KG1 (cell line): Measurements from ENCODE around the gene GTF2A1L.
"Not testable (repeated sequence)": the region's sequence is repeated elsewhere in the genome, so short reads cannot be mapped to it uniquely, and the experiment has no call there.

Experiments
- DNase-seq: peaks from one replicate; lab custom pipeline; 2025; lab: John Stamatoyannopoulos, UW

GTF2A1L gene, protein sequence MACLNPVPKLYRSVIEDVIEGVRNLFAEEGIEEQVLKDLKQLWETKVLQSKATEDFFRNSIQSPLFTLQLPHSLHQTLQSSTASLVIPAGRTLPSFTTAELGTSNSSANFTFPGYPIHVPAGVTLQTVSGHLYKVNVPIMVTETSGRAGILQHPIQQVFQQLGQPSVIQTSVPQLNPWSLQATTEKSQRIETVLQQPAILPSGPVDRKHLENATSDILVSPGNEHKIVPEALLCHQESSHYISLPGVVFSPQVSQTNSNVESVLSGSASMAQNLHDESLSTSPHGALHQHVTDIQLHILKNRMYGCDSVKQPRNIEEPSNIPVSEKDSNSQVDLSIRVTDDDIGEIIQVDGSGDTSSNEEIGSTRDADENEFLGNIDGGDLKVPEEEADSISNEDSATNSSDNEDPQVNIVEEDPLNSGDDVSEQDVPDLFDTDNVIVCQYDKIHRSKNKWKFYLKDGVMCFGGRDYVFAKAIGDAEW

DNA sequence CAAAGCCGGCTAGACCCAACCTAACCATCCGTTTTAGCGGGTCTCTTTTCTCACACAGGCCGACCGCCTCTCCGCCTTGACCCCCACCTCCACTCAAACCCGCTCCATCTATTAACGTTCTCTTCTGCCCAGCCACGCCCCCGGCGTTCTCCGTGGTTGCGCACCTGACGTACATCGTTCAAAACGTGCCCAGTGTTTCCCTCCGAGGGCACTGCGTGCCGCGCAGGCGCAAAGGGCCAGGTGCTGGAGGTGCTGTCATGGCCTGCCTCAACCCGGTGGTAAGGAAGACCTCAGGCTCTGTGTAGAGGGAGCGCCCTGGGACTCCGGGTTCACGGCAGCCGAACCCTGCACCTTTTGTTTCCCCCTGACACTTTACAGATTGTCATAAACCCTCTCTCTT, at the start of gene GTF2A1L:
TSS of gene GTF2A1L (plus strand) at position 239 of the 400 bp plus-strand sequence. CDS start at position 258, 19 bp downstream.
- DNase-seq: no peak

DNA sequence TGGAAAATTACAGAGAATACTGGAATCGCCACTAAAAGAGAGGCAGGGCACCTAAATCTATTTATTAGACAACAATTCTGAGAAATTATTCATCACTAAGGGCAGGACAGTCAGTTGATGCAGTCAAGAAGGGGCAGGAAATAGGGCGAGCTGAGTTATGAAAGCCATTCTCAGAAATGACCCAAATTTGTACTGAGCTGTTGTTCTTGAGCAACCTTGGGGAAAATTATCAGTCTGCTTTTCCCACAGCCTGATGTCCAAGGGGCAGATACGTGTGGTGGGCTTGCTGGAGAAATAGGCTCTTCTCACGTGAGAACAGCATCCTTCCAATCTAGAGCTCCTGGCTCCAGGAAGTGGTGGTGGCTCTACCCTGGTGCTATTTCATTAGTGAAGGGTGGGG, 49.1 kb upstream of the GTF2A1L start:
- no peak for DNase-seq

DNA sequence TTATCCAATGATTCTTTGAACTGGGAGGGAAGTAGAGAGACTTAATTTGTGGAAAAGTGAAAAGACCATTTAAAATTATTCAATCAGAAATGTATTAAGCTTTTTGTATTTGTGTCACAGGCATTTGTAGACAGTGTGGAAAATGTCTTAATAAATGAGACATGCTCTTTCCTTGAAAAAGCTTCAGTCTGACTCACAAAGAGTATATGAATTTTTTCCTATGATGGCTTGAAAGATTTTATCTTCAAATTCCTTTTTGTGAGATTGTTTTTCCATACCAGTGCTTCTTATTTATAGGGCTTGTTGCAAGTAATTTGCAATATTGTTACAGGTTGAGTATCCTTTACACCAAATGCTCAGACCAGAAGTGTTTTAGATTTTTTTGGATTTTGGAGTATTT, 48.2 kb upstream of the GTF2A1L start:
- DNase-seq: no peak

DNA sequence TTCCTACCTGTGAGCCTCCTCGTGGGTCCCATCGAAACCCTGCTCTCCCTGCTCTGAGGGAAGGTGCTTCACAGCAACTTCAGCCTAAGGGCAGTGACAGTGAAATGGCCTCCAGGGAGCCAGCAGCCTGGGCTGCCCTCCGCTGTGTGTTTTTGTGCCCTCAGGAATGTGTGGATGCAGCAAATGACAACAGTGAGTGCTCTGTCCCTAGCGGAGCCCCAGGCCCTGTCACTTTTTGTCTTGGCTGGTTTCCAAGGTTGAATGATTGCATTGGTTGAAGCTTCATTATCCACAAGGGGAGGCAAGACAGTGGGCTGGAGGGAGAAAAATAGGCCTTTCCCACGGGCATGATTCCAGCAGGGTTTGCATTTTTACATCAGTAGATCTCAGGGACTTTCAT, 44.8 kb upstream of the GTF2A1L start:
- no peak for DNase-seq

DNA sequence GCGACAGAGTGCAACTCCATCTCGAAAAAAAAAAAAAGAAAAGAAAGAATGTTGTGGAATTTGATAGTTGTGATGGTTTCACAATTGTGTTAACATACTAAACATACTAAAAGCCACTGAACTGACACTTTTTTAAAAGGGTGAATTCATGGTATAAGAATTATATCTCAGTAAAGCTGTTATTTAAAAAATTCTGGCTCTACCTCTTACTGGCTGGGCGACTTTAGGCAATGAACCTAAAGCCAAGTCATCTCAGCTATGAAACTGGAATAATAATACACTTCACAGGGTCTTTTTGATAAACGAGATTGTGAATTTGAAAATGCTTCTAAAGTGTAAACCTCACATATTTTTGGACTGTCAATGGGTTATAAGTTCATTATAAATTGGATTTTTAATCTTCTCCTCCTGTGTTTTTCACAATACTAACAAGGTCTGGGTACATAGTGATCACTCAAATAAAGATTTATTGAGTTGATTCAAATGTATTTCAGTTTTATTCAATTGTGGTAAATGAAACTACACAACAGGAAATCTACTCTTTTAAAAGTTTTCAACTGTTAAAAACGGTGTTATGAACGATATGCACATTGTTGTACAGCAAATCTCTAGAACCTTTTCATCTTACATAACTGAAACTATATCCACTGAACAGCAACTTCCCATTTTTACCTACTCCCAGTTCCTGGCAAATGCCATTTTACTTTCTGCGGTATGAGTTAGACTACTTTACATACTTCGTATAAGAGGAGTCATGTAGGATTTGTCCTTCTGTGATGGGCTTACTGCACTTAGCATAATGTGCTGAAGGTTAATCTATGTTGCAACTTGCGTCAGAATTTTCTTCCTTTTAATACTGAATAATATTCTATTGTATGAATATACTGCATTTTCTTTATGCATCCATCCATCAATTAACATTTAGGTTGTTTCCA, 43.0 kb upstream of the GTF2A1L start:
- no peak for DNase-seq

DNA sequence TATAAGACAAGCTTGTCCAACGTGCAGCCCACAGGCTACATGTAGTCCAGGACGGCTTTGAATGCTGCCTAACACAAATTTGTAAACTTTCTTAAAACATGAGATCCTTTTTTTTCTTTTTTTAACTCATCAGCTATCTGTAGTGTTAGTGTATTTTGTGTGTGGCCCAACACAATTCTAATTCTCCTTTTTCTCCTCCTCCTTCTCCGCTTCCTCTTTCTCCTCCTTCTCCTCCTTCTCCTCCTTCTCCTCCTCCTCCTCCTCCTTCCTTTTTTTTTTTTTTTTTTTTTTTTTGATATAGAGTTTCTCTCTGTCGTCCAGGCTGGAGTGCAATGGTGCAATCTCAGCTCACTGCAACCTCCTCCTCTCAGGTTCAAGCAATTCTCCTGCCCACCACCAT, 39.3 kb upstream of the GTF2A1L start:
- DNase-seq: no peak

DNA sequence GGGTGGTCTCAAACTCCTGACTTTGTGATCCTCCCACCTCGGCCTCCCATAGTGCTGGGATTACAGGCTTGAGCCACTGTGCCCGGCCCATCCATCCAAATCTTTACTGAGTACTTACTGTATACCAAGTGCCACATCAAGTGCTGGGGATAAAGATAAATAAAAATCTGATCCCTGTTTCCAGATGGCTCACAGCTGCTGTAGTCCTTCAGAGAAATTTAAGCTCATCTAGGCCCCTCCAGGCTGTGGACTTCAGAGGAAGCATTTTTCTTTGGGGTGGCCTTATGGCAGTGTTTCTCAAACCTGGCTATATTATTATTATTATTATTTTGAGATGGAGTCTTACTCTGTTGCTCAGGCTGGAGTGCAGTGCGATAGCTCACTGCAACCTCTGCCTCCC, 33.7 kb upstream of the GTF2A1L start:
- DNase-seq: no peak

DNA sequence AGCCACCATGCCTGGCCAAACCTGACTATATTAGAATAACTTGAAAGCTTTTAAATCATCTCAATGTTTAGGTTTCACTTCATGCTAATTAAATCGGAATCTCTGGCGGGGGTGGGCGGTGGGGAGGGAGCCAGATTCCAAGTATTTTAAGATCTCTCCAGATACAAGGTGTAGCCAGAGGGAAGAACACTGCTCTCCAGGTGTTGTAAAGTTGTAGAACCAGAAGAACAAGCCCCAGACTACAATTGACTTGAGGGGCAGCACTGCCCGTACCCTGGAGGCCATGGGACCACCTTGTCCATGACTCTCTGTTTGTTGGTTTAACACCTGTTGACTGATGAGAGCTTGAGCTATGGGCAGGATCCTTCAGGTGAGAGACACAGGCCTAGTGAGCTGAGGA, 33.1 kb upstream of the GTF2A1L start:
- DNase-seq: no peak

DNA sequence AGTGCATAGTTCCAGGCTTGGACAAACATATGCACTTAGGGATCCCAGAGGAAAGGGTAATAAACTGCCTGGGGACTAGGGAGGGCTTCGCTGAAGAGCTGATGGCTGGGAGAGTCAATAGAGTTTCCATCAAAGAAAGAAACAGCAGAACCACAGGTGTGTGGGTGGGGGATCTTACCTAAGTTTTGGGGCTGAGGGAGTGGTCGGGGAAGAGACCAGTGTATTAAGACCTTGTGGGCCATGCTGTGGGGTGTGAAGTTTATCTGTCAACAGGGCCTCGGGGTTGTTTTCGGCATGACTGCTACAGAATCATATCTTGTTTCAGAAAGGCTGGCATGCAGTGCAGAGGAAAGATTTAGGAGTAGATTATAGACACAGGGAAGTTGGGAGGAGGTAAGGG, 31.2 kb upstream of the GTF2A1L start:
- DNase-seq: no peak

DNA sequence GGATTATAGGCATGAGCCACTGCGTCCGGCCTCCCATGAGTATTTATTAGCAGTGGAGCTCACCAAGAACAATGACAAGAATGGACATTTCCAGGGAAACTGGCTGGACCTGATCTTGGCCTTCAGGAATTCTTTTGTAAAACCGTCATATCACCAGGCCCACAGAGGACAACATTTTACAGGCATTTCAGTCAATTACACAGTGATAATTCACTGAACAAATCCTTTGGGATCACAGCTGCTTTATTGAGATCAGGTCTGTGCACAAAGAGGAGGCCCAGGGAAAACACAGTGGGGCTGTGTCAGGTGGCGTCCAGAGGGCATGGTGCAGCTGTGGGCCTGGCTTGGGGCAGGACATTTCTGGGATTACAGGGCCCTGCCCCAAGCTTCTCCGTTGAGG, 30.1 kb upstream of the GTF2A1L start:
- DNase-seq: no peak

DNA sequence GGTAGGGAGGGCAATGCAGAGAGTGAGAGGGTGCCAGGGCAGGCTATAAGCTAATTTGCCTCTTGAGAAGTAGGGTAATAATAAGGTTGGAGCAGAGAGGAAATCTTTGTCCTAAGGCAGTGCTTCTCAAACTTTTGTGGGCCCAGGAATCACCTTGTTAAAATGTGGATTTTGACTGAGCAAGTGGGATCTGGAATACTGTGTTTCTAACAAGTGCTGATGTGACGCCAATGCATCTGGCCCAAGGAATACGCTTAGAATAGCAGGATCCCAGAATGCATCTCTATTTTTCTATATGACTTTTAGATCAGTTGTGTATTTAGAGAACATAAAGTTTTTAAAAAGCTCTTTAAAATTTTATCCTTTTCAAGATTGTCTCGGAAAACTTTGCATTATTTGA, 29.7 kb upstream of the GTF2A1L start:
- DNase-seq: no peak

DNA sequence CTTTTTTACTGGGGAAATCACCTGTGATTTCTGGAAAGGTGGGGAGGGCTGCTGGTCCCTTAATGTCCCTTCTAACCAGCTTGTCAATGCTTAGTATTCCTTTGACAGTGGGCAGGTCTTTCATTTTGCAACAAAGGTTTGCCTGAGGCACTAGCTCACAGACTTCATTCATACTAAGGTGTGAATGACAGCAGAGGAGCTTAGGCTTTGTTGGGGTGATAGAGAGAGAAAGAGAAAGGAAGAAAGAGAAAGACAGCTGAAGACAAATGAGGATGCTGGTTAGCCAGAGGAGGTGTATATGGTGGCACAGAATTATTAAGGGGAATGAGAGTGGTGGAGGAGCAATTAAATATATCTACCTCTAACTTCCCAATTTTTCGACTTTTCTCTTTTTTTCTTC, 28.9 kb upstream of the GTF2A1L start:
- DNase-seq: no peak

DNA sequence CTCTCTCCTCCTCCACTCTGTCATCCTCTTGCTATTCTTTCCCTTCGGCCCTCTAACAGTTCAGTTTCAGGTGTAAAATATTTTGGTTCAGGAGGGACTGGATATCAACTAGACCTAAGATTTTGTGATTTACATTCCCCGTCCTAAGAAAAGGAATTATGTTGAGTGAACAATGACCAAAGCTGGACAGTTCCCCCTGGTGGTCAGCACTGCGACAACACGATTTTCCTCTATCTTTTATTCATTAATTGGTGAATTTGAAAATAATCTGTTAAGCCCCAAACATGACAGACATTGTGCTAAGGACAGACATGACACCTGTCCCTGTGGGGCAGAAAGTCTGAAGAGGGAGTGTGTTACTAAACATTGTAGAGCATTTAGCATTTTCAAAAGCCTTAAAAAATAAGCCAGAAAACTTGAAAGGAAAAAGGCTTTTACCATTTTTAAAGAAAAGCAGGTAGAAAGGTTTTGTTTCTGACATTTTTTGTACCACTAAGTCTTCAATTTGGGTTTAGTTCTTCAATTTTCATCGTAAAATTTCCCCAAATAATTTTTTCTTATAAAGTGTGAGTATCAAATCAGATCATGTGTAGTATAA, 28.4 kb upstream of the GTF2A1L start:
- DNase-seq: no peak

DNA sequence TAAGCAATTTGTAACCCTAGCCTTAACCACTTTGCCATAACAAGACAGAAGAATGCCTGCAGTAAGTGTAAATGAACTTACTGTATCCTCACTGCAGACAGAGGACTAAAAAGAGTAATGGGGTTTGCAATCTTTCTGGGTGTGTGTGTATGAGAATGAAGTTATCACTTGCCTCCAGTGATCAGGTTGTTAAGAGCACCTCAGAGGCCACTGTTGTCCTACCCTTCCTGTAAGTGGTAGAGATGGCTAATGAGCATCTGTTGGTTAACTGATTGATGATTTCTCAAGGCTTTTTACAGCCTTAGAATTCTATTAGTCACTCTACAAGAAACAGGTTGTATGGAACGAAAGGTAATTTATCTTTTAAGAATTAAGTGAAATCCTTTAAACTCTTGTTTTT, 27.6 kb upstream of the GTF2A1L start:
- DNase-seq: no peak

DNA sequence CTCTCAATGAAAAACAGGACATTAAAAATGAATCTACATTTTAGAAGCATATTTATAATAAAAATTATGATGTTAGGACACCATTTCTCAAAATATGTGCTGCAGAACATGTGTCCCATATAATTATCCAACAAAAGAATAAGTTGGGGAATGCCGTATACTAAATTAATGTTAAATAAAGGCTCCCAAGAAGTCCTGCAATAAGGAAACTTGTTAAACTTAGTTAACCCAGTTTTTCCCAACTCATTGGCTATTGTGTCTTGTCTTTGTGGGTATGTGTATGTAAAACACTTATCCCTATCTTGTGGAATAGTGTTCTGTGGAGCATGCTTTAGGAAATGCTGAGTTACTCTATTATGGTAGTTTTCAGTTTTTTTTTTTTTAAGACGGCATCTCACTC, 25.6 kb upstream of the GTF2A1L start:
- no peak for DNase-seq

DNA sequence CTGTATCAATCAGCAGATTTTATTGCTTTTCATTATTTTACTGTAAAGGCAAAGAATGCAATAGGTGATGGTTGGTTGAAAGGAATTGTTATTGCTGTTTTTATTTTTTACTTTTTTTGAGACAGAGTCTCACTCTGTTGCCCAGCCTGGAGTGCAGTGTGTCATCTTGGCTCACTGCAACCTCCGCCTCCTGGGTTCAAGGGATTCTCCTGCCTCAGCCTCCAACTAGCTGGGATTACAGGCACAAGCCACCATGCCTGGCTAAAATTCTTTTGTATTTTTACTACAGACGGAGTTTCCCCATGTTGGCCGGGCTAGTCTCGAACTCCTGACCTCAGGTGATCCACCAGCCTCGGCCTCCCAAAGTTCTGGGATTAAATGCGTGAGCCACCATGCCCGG, 20.9 kb upstream of the GTF2A1L start:
- DNase-seq: not testable (repeated sequence)

DNA sequence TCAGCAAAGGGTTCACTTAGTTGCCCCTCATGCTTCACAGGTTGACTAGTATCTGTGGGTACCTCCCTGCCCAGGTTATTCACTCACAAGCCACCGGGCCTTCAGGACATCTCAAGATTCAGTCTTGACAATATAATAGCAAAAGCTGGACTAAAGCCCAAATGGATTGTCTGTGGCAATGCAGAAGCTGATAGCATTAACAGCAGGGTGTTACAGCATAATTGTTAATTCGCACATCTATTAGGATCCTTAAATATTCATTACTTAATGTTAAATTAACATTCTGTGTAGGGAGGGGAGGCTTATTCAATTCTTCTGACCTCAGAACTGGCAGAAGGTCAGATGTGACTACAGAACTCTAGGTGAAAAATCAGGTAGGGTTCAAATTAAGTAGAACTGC, 20.2 kb upstream of the GTF2A1L start:
- DNase-seq: no peak

DNA sequence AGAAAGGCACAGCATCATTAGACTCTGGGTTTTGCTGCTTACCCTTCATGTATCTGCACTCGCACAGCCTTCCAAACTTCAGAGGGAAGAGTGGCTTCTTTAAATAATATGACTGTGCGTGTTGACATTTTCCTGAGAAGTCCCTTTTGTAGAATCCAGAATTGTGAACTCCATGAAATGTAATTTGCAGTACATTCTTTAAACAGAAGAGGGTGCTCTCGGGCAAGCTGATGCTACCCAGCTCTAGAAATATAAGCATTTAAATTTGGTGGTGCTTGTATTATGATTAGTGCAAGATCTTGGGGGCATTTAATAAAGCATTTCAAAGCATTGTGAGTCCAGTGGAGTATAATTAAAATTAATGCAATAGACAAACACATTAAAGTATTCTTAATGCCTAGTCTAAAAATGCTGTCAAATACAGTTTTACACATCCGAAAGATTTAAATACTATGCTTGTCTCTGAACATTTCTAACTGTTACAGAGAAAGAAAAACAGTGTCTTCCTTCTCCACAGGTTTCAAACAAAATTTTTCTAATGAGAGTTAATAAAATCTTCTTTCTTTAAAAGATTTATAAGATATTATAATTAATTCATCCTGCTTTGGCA, 17.3 kb upstream of the GTF2A1L start:
- DNase-seq: peak; percentile 16

DNA sequence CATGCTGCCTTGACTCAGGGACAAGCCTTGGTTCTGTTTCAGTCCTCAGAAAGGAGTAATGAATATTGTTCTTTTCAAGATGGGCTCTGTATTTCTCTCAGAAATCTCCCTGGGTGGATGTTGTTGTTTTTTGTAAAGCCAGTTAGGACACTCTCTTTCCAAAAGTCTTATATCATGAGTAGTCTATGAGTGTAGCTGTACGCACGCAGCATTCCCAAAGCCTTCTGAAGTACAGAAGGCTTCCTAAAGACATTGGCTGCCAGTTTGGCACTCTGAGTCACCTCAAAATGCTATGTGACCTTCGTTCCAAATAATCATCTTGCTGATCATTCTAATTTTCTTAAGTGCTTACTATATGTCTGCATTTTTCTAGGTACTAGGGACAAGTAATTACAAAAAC, 16.7 kb upstream of the GTF2A1L start:
- no peak for DNase-seq

DNA sequence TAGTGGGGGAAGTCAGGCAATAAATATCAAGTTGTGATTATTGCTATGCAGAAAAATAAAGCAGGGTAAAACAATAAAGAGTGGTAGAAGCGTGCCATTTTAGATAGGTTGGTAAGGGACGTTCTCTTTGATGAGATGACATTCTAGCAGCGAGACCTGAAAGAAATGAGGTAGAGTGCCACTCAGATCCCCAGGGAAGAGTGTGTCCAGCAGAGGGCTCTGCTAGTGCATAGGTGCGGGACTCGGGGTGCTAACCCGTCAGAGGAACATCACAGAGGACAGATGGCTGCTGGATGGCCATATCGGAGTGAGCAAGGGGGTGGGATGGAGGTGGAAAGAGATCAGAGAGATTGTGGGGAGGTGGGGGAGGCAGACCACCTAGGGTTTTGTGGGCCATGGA, 16.3 kb upstream of the GTF2A1L start:
- no peak for DNase-seq

DNA sequence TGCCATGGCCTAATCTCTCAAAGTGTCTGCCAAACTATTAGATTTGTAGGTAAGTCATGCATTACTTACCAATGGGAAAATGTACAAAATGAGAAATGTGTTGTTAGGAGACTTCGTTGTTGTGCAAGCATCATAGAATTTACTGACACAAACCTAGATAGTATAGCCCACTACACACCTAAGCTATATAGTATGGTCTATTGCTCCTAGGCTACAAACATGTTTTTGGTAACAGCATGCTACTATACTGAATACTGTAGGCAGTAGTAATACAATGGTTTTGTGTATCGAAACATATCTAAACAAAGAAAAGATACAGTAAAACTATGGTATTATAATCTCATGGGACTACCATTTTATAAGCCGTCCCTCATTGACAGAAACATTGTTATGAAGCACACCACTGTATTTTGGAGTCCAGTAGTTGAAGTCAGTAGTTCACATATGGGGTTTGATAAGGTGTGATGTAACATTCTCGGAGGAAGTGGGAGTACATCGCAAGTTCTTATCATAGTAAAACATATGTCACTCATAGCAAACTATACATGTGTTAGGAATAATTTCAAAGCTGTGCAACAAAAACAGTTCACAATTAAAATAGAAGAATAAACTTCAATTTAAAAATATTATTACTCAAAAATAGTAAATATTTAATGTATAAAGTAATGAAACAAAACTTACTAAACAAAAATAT, 12.0 kb upstream of the GTF2A1L start:
- DNase-seq: no peak
